OCI-LY7 (cell line): ENCODE measurements around the gene PPP4R4.

Experiments
- CTCF ChIP-seq: fragments of 200-600 bp; sonication (generic); conservative IDR thresholded peaks from 2 replicates; pipeline ENCODE4 v1.5.1; 2014; ENCODE audit warnings: mild to moderate bottlenecking, antibody characterized with exemption, low read length, moderate library complexity, mixed read lengths
- EZH2phosphoT487 ChIP-seq: fragments of 200-600 bp; sonication (generic); IDR thresholded peaks from 2 replicates; pipeline ENCODE4 v1.6.1; 2018; ENCODE audit warnings: low read depth, borderline replicate concordance, mild to moderate bottlenecking, mixed run types, antibody characterized with exemption, low read length, moderate library complexity, mixed read lengths

GRCh38 chr14:94305620-94306019 is 131.5 kb downstream of the PPP4R4 start:
- TF ChIP-seq CTCF (no peak), EZH2phosphoT487 (no peak)
